ENCODE data around the gene SSMEM1. TPM values are rescaled to one million over a fixed set of nuclear protein-coding genes. Genes with fewer than 3 reads are reported as not detected.
A peak's percentile ranks its signal among the peaks of the same experiment; 100 is the strongest.
"Not testable (repeated sequence)": the region's sequence is repeated elsewhere in the genome, so short reads cannot be mapped to it uniquely, and the experiment has no call there.

The SSMEM1 gene
- total and polyA plus RNA-seq, 12 donors: 0.06 to 0.13 TPM; not detected in 10

DNA sequence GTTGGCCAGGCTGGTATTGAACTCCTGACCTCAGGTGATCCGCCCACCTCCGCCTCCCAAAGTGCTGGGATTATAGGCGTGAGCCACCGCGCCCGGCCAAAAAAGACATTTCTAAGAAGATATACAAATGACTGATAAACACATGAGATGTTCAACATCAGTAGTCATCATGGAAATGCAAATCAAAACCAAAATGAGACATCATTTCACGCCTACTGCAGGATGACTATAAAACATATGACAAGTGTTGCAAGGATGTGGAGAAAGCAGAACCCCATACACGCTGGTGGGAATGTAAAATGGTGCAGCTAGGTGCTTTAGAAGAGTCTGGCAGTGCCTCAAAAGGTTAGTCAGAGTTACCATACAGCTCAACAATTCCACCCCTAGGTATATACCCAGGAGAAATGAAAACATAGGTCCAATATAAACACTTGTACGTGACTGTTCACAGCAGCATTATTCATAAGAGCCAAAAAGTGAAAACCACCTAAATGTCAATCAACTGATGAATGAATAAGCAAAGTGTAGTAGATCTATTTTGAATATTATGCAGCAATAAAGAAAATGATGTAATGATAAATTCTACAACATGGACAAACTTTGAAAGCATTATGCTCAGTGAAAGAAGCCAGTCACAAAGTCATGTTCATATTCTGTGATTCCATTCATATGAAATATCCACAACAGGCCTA, 26.9 kb upstream of the SSMEM1 start:
- Histone ChIP-seq H3K4me1 (replicated peaks in 1 of 2) (no peaks in the 10 kb centered on the region), H3K27me3 (no peaks in the 10 kb centered on the region), H3K9me3 (replicated peaks in 1 of 3) (no peaks in the 10 kb centered on the region), H3K4me3 (no peak overlapping the region), H3K27ac (no peak overlapping the region), H3K36me3 (replicated peaks in 1 of 2) (peaks cover 0 to 53% of the 10 kb centered on the region in 2 donors)
- no peak for DNase-seq
- 92 to 95% (median 94%) methylated on average over 9 of the region's 9 CpGs for WGBS, 4 donors
- no peak for TF ChIP-seq POLR2A (IDR thresholded peaks at IDR 0.05)
- TF ChIP-seq CTCF (IDR thresholded peaks at IDR 0.05): no peak
- intact Hi-C loops (cut with DNase I): no loop called here

- DNase-seq: no peak
- TF ChIP-seq POLR2A (IDR thresholded peaks at IDR 0.05) (no peak), CTCF (IDR thresholded peaks at IDR 0.05) (no peak)
- no peak overlapping the region for H3K27ac ChIP-seq
- H3K27me3 ChIP-seq: no peaks in the 10 kb centered on the region
- no peak overlapping the region for H3K4me3 ChIP-seq
- intact Hi-C loops (cut with DNase I): no loop called here
- peaks cover 0 to 53% of the 10 kb centered on the region in 2 donors for H3K36me3 ChIP-seq (replicated peaks in 1 of 2)
- WGBS, 4 donors: 92 to 96% (median 93%) methylated on average over 2 of the region's 2 CpGs
- no peaks in the 10 kb centered on the region for H3K4me1 ChIP-seq (replicated peaks in 1 of 2)
- no peaks in the 10 kb centered on the region for H3K9me3 ChIP-seq (replicated peaks in 1 of 3)
Measured at GRCh38 chr7:130181263-130181605, 26.4 kb upstream of the SSMEM1 start.

- TF ChIP-seq POLR2A (IDR thresholded peaks at IDR 0.05) (no peak), CTCF (IDR thresholded peaks at IDR 0.05) (no peak)
- H3K27me3 ChIP-seq: no peaks in the 10 kb centered on the region
- peaks cover 0 to 53% of the 10 kb centered on the region in 2 donors for H3K36me3 ChIP-seq (replicated peaks in 1 of 2)
- no peak overlapping the region for H3K4me3 ChIP-seq
- peaks cover 5 to 11% of the 10 kb centered on the region in 2 donors for H3K4me1 ChIP-seq (replicated peaks in 1 of 2)
- intact Hi-C loops (cut with DNase I): no loop called here
- H3K27ac ChIP-seq: no peak overlapping the region
- 78 to 91% (median 90%) methylated on average over 2 of the region's 2 CpGs for WGBS, 4 donors
- no peak for DNase-seq
- no peaks in the 10 kb centered on the region for H3K9me3 ChIP-seq (replicated peaks in 1 of 3)
Measured at GRCh38 chr7:130182990-130183389, 24.7 kb upstream of the SSMEM1 start.

GRCh38 chr7:130184349-130184748, 23.3 kb upstream of the SSMEM1 start:
- 79 to 99% (median 92%) methylated on average over 5 of the region's 5 CpGs for WGBS, 4 donors
- peaks cover 0 to 52% of the 10 kb centered on the region in 2 donors for H3K36me3 ChIP-seq (replicated peaks in 1 of 2)
- peaks cover 6 to 13% of the 10 kb centered on the region in 2 donors for H3K4me1 ChIP-seq (replicated peaks in 1 of 2)
- intact Hi-C loops (cut with DNase I); H3K4me3 ChIP-seq; DNase-seq; H3K27me3 ChIP-seq; H3K9me3 ChIP-seq (replicated peaks in 1 of 3); H3K27ac ChIP-seq: not testable (repeated sequence)

DNA sequence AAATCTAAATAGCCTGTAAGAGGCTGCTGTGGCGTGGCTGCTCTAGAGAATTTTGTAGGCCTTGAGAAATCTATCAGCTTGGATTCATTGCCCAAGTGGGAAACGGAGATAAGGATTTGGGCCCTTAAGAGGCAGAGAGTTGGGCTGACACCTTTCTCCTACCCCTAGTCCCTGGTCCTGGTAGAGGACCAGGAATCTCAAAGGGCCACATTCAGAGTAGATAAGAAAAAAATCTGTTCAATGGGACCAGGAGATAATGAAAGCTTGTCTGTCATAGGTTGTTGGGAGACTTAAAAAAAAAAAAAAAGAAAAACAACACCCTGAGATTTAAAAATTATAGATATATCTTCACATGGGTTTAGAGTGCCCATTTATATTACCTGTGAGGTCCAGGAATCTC, 20.3 kb upstream of the SSMEM1 start:
- Histone ChIP-seq H3K9me3 (replicated peaks in 1 of 3) (no peaks in the 10 kb centered on the region), H3K4me1 (replicated peaks in 1 of 2) (peaks cover 6 to 13% of the 10 kb centered on the region in 2 donors), H3K27ac (peak overlapping the region in 2 of 5 donors; percentile 2 to 32), H3K36me3 (replicated peaks in 1 of 2) (peaks cover 0 to 34% of the 10 kb centered on the region in 2 donors), H3K27me3 (no peaks in the 10 kb centered on the region), H3K4me3 (no peak overlapping the region)
- no peak for TF ChIP-seq CTCF (IDR thresholded peaks at IDR 0.05)
- TF ChIP-seq POLR2A (IDR thresholded peaks at IDR 0.05): no peak
- peak in 1 of 7 donors; percentile 20 for DNase-seq
- WGBS, 4 donors: 49 to 71% (median 62%) methylated on average over 2 of the region's 2 CpGs
- intact Hi-C loops (cut with DNase I): no loop called here
